GM06990 (cell line): ENCODE results near the gene DHX58.

Experiments used
- DNase-seq: peaks from one replicate; pipeline ENCODE4 v3.0.0-alpha.2; 2011; ENCODE audit not compliant: insufficient read length; ENCODE audit errors: extremely low read depth
- H3K27me3 ChIP-seq: replicated peaks from 2 replicates; pipeline ENCODE4 v1.6.0; 2011; ENCODE audit warnings: low read length; ENCODE audit not compliant: control insufficient read depth, insufficient read depth
- H3K36me3 ChIP-seq: 2 replicates; pipeline ENCODE4 v1.5.1; 2011; ENCODE audit warnings: low read length; ENCODE audit not compliant: control insufficient read depth, insufficient read depth
- H3K4me3 ChIP-seq: replicated peaks from 2 replicates; pipeline ENCODE4 v1.5.1; 2011; ENCODE audit warnings: low read depth, mild to moderate bottlenecking, control low read depth, low read length
- TF ChIP-seq, protein P1 (sequence below): IDR thresholded peaks from 2 replicates; pipeline ENCODE4 v1.5.1; 2011; ENCODE audit warnings: low read length, control low read depth, mild to moderate bottlenecking, inconsistent platforms; ENCODE audit not compliant: insufficient read depth, poor library complexity, severe bottlenecking

The DHX58 gene

GRCh38 chr17:42094375-42095069 lies 18.0 kb downstream of the DHX58 start:
- H3K27me3 ChIP-seq = no peaks in the 10 kb centered on the region; the same call in 1 of the 2 replicates
- no peak for DNase-seq
- no peaks in the 10 kb centered on the region for H3K36me3 ChIP-seq
- TF ChIP-seq, protein P1, sequence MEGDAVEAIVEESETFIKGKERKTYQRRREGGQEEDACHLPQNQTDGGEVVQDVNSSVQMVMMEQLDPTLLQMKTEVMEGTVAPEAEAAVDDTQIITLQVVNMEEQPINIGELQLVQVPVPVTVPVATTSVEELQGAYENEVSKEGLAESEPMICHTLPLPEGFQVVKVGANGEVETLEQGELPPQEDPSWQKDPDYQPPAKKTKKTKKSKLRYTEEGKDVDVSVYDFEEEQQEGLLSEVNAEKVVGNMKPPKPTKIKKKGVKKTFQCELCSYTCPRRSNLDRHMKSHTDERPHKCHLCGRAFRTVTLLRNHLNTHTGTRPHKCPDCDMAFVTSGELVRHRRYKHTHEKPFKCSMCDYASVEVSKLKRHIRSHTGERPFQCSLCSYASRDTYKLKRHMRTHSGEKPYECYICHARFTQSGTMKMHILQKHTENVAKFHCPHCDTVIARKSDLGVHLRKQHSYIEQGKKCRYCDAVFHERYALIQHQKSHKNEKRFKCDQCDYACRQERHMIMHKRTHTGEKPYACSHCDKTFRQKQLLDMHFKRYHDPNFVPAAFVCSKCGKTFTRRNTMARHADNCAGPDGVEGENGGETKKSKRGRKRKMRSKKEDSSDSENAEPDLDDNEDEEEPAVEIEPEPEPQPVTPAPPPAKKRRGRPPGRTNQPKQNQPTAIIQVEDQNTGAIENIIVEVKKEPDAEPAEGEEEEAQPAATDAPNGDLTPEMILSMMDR = no peak
- no peak overlapping the region for H3K4me3 ChIP-seq

GRCh38 chr17:42092939-42093338 lies 19.6 kb downstream of the DHX58 start:
- TF ChIP-seq, protein P1 = no peak
- H3K4me3 ChIP-seq = no peak overlapping the region
- H3K36me3 ChIP-seq = no peaks in the 10 kb centered on the region
- DNase-seq = no peak
- H3K27me3 ChIP-seq = no peaks in the 10 kb centered on the region; the same call in 1 of the 2 replicates

- Histone ChIP-seq H3K4me3 (no peak overlapping the region), H3K27me3 (no peaks in the 10 kb centered on the region; the same call in 1 of the 2 replicates), H3K36me3 (no peaks in the 10 kb centered on the region)
- no peak for DNase-seq
- TF ChIP-seq, protein P1 = no peak
Observed at GRCh38 chr17:42090964-42091790, 21.3 kb downstream of the DHX58 start.

GRCh38 chr17:42088736-42089135 lies 23.8 kb downstream of the DHX58 start:
- H3K4me3 ChIP-seq = no peak overlapping the region
- no peak for DNase-seq
- H3K27me3 ChIP-seq = no peaks in the 10 kb centered on the region; the same call in 1 of the 2 replicates
- no peaks in the 10 kb centered on the region for H3K36me3 ChIP-seq
- TF ChIP-seq, protein P1 = no peak

GRCh38 chr17:42087736-42088705 lies 24.5 kb downstream of the DHX58 start:
- Histone ChIP-seq H3K4me3 (no peak overlapping the region), H3K36me3 (no peaks in the 10 kb centered on the region), H3K27me3 (no peaks in the 10 kb centered on the region; the same call in 1 of the 2 replicates)
- DNase-seq = no peak
- TF ChIP-seq, protein P1 = no peak
